Fibroblast of the aortic adventitia (primary cell): ENCODE data around the gene ARHGEF7. TPM values are rescaled to one million over a fixed set of nuclear protein-coding genes. Genes with fewer than 3 reads are reported as not detected.

ENCODE experiments used
- DNase-seq: peaks from one replicate; pipeline ENCODE4 v3.0.0-alpha.2; 2010; ENCODE audit warnings: low read depth
- H3K4me3 ChIP-seq: 2 replicates; pipeline ENCODE4 v1.5.1; 2011; ENCODE audit warnings: low read depth, mild to moderate bottlenecking, control low read depth, low read length, moderate library complexity
- CTCF ChIP-seq: IDR thresholded peaks from 2 replicates; pipeline ENCODE4 v1.5.1; 2011; ENCODE audit warnings: mild to moderate bottlenecking, low read length, control low read depth, inconsistent platforms; ENCODE audit not compliant: insufficient read depth
- total RNA-seq: library from RNA; depleted of rRNA; stranded (reverse); fragments of >200 nt; gene quantifications from 2 replicates; pipeline ENCODE4 v1.2.3, GENCODE V29; 2012; ENCODE audit warnings: low replicate concordance

Gene ARHGEF7
- total RNA-seq, 1 donor = 35.9 TPM

- no peak for DNase-seq
- no peak overlapping the region for H3K4me3 ChIP-seq
- no peak for TF ChIP-seq CTCF
Observed at GRCh38 chr13:111258637-111259036, 143.5 kb downstream of the ARHGEF7 start.

DNA sequence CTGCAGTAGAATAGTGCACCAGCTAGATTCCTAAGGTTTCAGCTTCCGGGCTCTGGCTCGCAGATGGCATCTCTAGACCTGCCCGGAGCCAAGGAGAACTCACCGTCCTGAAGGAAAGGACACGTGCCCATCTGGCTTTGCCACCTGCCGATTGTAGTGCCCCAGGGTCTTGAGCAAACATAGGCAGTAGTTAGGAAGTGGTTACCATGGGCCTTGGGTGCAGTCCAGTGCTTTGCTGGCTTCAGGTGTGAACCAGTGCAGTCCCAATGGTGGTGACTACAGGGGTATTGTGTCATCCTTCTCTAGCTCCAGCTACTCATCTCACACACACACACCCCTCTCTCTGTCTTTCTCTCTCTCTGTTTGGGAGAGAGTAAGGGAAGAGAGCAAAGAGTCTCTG is 143.9 kb downstream of the ARHGEF7 start:
- H3K4me3 ChIP-seq = no peak overlapping the region
- no peak for TF ChIP-seq CTCF
- DNase-seq = no peak

DNA sequence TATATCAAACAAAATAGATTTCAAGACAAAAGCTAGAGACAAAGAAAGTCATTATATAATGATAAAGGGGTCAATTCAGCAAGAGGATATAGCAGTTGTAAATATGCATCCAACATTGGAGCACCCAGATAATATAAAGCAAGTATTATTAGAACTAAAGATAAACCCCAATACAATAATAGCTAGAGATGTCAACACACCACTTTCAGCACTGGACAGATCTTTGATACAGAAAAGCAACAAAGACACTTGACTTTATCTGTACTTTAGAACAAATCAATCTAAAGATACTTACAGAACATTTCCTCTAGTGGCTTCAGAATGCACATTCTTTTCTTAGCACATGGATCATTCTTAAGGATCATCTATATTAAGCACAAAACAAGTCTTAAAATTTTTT is 146.2 kb downstream of the ARHGEF7 start:
- TF ChIP-seq CTCF = no peak
- DNase-seq = no peak

GRCh38 chr13:111262281-111262680 is 147.2 kb downstream of the ARHGEF7 start:
- no peak for DNase-seq
- TF ChIP-seq CTCF = no peak
- H3K4me3 ChIP-seq = no peak overlapping the region

More for the DNA sequence above, 146.2 kb downstream of the ARHGEF7 start:
- no peak overlapping the region for H3K4me3 ChIP-seq

DNA sequence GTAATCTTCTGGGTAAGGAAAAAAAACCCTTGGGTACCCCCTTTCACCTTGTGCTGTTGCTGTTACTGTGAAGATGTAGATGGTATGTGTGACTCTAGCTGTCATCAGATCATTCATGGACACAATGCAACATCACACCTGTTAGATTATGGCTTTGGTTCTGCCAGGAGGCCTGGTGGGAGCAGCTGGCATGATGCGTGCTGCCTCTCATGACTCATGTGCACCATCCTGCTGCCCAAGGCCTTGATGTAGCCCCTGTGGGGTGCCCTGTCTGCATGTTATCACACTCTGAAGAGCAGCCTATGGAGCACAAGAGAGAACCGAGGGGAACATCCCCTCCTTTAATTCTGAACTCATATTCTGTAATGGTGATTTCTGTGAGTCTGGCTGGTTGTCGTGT is 147.6 kb downstream of the ARHGEF7 start:
- H3K4me3 ChIP-seq = no peak overlapping the region
- TF ChIP-seq CTCF = no peak
- no peak for DNase-seq

GRCh38 chr13:111263566-111263965 is 148.5 kb downstream of the ARHGEF7 start:
- no peak overlapping the region for H3K4me3 ChIP-seq
- DNase-seq = no peak
- TF ChIP-seq CTCF = no peak

DNA sequence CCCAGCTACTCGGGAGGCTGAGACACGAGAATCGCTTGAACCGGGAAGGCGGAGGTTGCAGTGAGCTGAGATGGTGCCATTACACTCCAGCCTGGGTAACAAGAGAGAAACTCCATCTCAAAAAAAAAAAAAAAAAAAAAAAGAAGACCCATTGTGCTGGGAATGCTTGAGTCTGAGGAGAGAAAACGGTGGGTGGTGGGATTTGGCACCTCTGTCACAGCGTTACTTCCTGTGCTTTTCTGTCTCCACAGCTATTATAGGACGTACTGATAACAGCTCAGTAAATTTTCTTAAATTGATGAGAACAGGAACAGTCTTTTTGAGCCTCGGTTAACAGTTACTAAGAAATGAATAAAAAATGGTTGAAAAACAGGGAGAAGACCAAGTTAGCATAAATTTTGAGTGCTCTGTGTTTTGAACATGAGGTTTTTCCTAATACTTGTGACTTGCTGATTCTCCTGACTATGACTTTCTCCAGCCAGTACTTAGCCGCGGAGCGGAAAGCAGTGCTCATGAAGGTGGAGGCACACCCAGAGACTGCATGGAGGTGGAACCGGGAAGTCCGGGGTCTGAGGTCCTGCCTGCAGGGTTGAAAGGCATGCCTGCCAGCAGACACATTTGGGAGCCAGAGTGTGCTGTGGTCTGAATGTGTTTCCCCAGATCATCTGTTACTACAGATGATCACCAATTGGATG is 150.0 kb downstream of the ARHGEF7 start:
- DNase-seq = no peak
- TF ChIP-seq CTCF = no peak

More for the DNA sequence above, 150.0 kb downstream of the ARHGEF7 start:
- no peak overlapping the region for H3K4me3 ChIP-seq
